ENCODE measurements around the gene HMCN1. TPM values are rescaled to one million over a fixed set of nuclear protein-coding genes. Genes with fewer than 3 reads are reported as not detected.

Gene HMCN1
- total RNA-seq, 1 experiment from 2014 or later = 0.23 TPM

GRCh38 chr1:185914089-185914488 is 179.9 kb downstream of the HMCN1 start:
- no peaks in the 10 kb centered on the region for H3K4me1 ChIP-seq (ENCODE audit: control insufficient read depth, insufficient read depth, low read length)
- no TSS peak for BruUV-seq (replicated peaks)
- intact Hi-C loops (cut with micrococcal nuclease; ENCODE audit: unreplicated experiment) = no loop called here
- H3K9me3 ChIP-seq (ENCODE audit: control insufficient read depth, insufficient read depth, low read depth, low read length) = no peaks in the 10 kb centered on the region
- DNase-seq (ENCODE audit: low read depth, low spot score) = no peak
- H3K4me3 ChIP-seq (ENCODE audit: low read depth in 2 of 2, low read length in 2 of 2) = no peak overlapping the region
- ChIA-PET POLR2A (no interaction called here), CTCF (no interaction called here)
- in situ Hi-C loops (cut with HindIII; ENCODE audit: low pct_unique_long_range_greater_than_20kb, low sequenced_read_pairs) = no loop called here
- no peak overlapping the region for H3K27ac ChIP-seq (ENCODE audit: low read length)
- H3K36me3 ChIP-seq (ENCODE audit: control insufficient read depth, insufficient read depth, low read length) = no peaks in the 10 kb centered on the region
- ATAC-seq = no peak
- no peak for TF ChIP-seq SIN3A (IDR thresholded peaks at IDR 0.05; ENCODE audit: borderline replicate concordance, insufficient read depth, low read depth, low read length)
- no peak for TF ChIP-seq CTCF (IDR thresholded peaks at IDR 0.05)
- TF ChIP-seq POLR2AphosphoS5 (IDR thresholded peaks at IDR 0.05; ENCODE audit: low read depth, low read length) = no peak
- no peak for TF ChIP-seq REST (IDR thresholded peaks at IDR 0.05; ENCODE audit: insufficient read depth in 1 of 2, low read depth in 2 of 2, low read length in 1 of 2)
- TF ChIP-seq TCF7L2 (IDR thresholded peaks at IDR 0.05; ENCODE audit: low read depth, low read length) = no peak
- no peaks in the 10 kb centered on the region for H3K27me3 ChIP-seq (ENCODE audit: control insufficient read depth, insufficient read depth, low read length)

GRCh38 chr1:185916861-185917260 is 182.7 kb downstream of the HMCN1 start:
- DNase-seq (ENCODE audit: low read depth, low spot score) = no peak
- Histone ChIP-seq H3K4me3 (ENCODE audit: low read depth in 2 of 2, low read length in 2 of 2) (no peak overlapping the region), H3K9me3 (ENCODE audit: control insufficient read depth, insufficient read depth, low read depth, low read length) (no peaks in the 10 kb centered on the region), H3K27me3 (ENCODE audit: control insufficient read depth, insufficient read depth, low read length) (no peaks in the 10 kb centered on the region), H3K36me3 (ENCODE audit: control insufficient read depth, insufficient read depth, low read length) (no peaks in the 10 kb centered on the region), H3K27ac (ENCODE audit: low read length) (no peak overlapping the region), H3K4me1 (ENCODE audit: control insufficient read depth, insufficient read depth, low read length) (no peaks in the 10 kb centered on the region)
- BruUV-seq (replicated peaks) = no TSS peak
- TF ChIP-seq SIN3A (IDR thresholded peaks at IDR 0.05; ENCODE audit: borderline replicate concordance, insufficient read depth, low read depth, low read length) (no peak), REST (IDR thresholded peaks at IDR 0.05; ENCODE audit: insufficient read depth in 1 of 2, low read depth in 2 of 2, low read length in 1 of 2) (no peak), CTCF (IDR thresholded peaks at IDR 0.05) (no peak), TCF7L2 (IDR thresholded peaks at IDR 0.05; ENCODE audit: low read depth, low read length) (no peak), POLR2AphosphoS5 (IDR thresholded peaks at IDR 0.05; ENCODE audit: low read depth, low read length) (no peak)
- no peak for ATAC-seq
- ChIA-PET POLR2A (no interaction called here), CTCF (no interaction called here)
- in situ Hi-C loops (cut with HindIII; ENCODE audit: low pct_unique_long_range_greater_than_20kb, low sequenced_read_pairs) = no loop called here
- intact Hi-C loops (cut with micrococcal nuclease; ENCODE audit: unreplicated experiment) = no loop called here

Data from Panc1 (cell line).